C4-2B (cell line): ENCODE measurements around the gene KCNMA1.

Source experiments
- H3K27ac ChIP-seq: fragments of 450-650 bp; 2 replicates; pipeline ENCODE4 v1.5.1; 2017
- ZFX ChIP-seq: fragments of 450-650 bp; IDR thresholded peaks from 2 replicates; pipeline ENCODE4 v1.6.1; 2017
- TF ChIP-seq, protein P1 (sequence below): fragments of 450-650 bp; conservative IDR thresholded peaks from 2 replicates; pipeline ENCODE4 v1.5.1; 2017; ENCODE audit warnings: mild to moderate bottlenecking

KCNMA1 gene

DNA sequence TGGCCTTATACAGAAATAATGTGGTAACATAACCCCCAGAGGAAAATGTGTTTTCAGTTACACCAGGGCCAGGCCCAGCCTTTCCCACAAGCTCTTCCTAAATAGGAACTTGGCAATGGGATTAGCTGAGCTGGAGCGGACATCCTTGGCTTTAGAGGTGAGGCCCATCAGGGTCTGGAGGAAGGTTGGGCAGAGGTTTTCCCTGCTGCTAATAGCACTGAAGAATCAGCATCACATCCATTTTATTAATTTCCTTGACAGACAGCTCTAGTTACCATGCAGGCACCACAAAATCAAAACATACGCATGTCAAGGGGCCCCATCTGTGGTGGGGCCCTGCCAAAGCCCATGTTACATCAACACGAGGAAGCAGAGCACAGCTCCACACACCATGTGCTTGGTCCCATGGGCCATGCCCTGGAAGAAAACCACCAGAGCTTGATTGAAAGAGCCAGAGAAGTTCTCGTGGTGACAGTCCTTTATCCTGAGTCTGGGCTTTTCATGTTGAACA is 566.6 kb downstream of the KCNMA1 start:
- TF ChIP-seq ZFX: no peak
- TF ChIP-seq, protein P1, sequence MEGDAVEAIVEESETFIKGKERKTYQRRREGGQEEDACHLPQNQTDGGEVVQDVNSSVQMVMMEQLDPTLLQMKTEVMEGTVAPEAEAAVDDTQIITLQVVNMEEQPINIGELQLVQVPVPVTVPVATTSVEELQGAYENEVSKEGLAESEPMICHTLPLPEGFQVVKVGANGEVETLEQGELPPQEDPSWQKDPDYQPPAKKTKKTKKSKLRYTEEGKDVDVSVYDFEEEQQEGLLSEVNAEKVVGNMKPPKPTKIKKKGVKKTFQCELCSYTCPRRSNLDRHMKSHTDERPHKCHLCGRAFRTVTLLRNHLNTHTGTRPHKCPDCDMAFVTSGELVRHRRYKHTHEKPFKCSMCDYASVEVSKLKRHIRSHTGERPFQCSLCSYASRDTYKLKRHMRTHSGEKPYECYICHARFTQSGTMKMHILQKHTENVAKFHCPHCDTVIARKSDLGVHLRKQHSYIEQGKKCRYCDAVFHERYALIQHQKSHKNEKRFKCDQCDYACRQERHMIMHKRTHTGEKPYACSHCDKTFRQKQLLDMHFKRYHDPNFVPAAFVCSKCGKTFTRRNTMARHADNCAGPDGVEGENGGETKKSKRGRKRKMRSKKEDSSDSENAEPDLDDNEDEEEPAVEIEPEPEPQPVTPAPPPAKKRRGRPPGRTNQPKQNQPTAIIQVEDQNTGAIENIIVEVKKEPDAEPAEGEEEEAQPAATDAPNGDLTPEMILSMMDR: no peak
- H3K27ac ChIP-seq: no peak overlapping the region

DNA sequence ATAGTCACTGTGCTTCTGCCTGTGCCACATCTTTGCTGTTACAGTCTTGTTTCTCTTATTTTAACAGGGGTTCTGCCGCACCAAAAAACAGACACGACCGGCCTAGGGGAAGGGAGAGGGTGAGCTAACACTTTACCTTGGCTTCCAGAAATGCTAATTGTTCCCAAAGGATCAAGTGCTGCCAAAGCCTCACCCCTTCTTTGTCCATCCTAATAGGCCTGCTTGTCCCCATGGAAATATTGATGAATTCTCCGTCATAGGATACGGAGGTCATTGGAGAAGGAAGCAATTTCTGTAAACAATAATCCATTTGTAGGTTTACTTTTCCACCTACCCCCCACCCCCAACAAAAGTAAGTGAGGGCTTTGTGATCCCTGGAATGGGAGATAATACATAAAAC is 567.3 kb downstream of the KCNMA1 start:
- H3K27ac ChIP-seq: no peak overlapping the region
- TF ChIP-seq, protein P1: no peak
- TF ChIP-seq ZFX: no peak

DNA sequence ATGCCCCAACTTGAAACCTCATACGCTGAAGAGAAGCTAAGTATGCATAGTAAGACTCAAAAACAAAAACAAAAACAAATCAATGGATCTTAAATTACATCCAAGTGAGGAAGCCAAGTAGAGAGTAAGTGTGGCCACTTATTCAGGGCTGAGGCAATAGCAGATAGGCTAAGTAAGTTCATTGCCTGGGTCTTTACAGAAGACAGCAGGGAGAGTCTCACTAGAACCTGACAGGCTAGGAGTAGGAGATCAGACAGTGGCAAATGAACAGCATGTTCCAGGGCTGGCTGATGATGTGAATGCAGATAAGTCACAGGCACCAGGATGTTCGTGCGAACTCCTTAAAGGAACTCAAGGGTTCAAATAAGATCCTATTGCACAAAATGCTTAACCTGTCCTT is 568.6 kb downstream of the KCNMA1 start:
- TF ChIP-seq, protein P1: no peak
- no peak overlapping the region for H3K27ac ChIP-seq

DNA sequence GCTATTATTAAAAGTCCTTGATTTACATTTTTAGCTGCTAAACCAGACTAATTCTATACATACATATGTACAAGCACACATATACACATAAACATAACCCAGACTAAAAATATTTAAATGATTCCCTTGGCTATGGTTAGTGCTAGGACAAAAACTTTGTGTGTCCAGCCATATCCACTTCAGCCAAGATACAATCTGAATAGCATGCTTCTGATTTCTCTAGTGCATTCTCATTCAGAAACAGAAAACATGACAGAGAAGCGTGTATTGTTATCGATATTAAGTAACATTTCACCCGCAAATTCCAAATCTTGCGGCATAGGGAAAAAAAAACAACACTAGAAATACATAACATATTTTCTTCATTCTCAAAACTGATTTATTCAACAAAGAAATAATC is 569.3 kb downstream of the KCNMA1 start:
- TF ChIP-seq, protein P1: no peak
- no peak for TF ChIP-seq ZFX
- H3K27ac ChIP-seq: no peak overlapping the region

DNA sequence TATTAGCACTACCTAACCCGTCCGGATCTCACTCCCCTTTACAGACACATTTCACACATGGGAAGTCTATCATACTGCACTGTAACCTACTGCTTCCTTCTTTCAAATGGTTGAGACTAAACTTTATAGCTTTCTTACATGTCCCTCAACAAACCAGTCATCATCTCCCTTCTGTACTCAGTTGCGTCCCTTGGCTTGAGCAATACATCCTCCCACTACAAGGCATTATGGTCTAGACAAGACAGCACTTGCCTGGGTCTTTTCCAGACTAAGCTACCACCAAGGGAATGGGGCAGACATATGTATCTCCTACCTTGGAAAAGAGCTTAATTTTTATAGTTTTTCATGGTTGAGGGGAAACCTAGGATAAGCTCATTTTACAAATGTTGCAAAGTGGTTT is 575.2 kb downstream of the KCNMA1 start:
- H3K27ac ChIP-seq: no peak overlapping the region
- TF ChIP-seq ZFX: no peak
- TF ChIP-seq, protein P1: no peak

DNA sequence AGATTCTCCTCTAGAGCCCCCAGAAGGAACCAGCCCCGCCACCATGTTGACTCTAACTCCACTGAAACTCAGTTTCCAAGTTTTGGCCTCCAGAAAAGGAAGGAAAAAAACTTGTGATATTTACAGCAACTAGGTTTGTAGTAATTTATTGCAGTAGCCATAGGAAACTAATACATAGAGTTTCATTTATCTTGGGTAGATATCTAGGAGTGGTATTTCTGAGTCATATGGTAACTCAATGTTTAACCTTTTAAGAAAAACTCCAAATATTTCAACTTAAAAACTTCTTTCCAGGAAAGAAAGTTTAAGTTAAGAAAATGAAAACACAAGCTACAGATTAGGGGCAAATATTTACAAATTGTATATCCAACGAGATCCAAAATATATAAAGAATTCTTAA is 576.7 kb downstream of the KCNMA1 start:
- TF ChIP-seq ZFX: no peak
- TF ChIP-seq, protein P1: no peak
- H3K27ac ChIP-seq: no peak overlapping the region

DNA sequence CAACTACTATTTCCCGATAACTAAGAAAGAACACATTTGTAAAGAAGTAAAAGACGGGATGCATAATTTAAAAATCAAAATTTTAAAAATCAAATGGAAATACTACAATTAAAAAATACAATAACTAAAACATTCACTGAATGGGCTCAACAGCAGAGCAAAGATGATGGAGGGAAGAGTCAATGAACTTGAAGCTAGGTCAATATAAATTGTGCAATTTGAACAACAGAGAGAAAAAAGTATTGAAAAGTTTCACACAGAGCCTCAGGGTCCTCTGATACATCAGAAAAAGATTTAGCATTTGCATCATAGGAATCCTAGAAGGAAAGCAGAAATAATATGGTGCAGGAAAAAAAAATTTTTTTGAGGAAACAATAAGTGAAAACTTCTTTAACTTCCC is 581.0 kb downstream of the KCNMA1 start:
- no peak for TF ChIP-seq ZFX
- TF ChIP-seq, protein P1: no peak
- H3K27ac ChIP-seq: no peak overlapping the region
